ENCODE measurements around the gene ZFAND3.

ZFAND3 gene

DNA sequence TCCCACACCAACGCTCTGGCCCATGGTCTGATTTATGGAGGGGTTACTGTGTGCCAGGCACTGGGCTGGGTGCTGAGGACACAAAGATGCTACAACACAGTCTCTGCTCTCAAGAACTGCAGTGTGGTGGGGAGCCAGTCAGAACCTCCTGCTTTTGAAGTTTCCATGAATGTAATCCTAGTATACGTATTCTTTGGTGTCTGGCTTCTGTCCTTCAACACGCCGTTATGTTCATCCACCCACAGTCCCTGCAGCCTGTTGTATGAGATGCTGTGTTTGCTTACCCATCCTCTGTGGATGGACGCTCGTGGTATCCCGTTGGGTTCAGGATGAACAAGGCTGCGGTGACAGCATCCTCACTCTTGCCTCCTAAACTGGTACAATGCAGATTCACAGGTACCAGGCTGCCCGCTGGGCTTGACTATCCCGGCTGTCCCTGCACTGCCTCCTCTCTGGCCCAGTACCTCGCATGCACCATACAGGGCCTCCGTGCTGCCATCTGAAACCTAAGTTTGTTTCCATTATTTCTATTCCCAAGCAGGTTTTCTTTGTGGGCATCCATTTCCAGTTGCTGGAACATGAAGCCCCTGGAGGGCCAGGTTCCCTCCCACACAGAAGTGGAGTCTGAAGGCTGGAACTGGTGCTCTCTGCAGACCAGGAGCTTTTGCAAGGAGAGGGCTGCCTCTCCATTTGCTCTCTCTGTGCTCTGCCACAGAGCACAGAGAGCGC lies 364.5 kb downstream of the ZFAND3 start:
- Histone ChIP-seq H2BK12ac (ENCODE audit: low read length in 2 of 2) (no peak overlapping the region), H3K4ac (ENCODE audit: low read depth in 1 of 2, low read length in 2 of 2) (no peak overlapping the region), H2AK5ac (ENCODE audit: low read length, severe bottlenecking) (no peak overlapping the region), H3K4me2 (ENCODE audit: low read length, poor library complexity, severe bottlenecking) (no peak overlapping the region), H2BK15ac (ENCODE audit: low read depth, poor library complexity, severe bottlenecking) (no peak overlapping the region), H2AFZ (ENCODE audit: low read depth, low read length) (no peak overlapping the region), H3K4me3 (ENCODE audit: insufficient read depth in 1 of 2, low read depth in 1 of 2, low read length in 2 of 2) (no peak overlapping the region), H3K27ac (ENCODE audit: low read length, poor library complexity, severe bottlenecking) (no peak overlapping the region), H4K8ac (ENCODE audit: low read length) (no peak overlapping the region), H3K27me3 (ENCODE audit: control insufficient read depth in 1 of 2, insufficient read depth in 1 of 2, low read length in 2 of 2) (no peaks in the 10 kb centered on the region), H3K14ac (ENCODE audit: low read length in 2 of 2) (no peak overlapping the region), H2BK5ac (ENCODE audit: low read depth, low read length, poor library complexity, severe bottlenecking) (no peak overlapping the region), H3K36me3 (ENCODE audit: control insufficient read depth in 1 of 2, insufficient read depth in 2 of 2, low read depth in 1 of 2, low read length in 2 of 2) (peaks cover 3 to 8% of the 10 kb centered on the region in 2 experiments), H4K91ac (ENCODE audit: low read length) (no peak overlapping the region), H3K23ac (ENCODE audit: low read length in 2 of 2) (no peak overlapping the region), H3K4me1 (ENCODE audit: control insufficient read depth, insufficient read depth, low read depth, low read length) (no peaks in the 10 kb centered on the region), H3K9ac (ENCODE audit: low read length) (no peak overlapping the region), H3K79me1 (replicated peaks; ENCODE audit: low read length, poor library complexity, severe bottlenecking) (no peaks in the 10 kb centered on the region), H3K18ac (ENCODE audit: low read depth in 1 of 2, low read length in 2 of 2) (no peak overlapping the region), H3K9me3 (ENCODE audit: control insufficient read depth, low read length) (no peaks in the 10 kb centered on the region), H2BK120ac (ENCODE audit: low read depth, low read length) (no peak overlapping the region)
- WGBS, result 90% methylated on average over 13 of the region's 13 CpGs
- DNase-seq, result no peak

DNA sequence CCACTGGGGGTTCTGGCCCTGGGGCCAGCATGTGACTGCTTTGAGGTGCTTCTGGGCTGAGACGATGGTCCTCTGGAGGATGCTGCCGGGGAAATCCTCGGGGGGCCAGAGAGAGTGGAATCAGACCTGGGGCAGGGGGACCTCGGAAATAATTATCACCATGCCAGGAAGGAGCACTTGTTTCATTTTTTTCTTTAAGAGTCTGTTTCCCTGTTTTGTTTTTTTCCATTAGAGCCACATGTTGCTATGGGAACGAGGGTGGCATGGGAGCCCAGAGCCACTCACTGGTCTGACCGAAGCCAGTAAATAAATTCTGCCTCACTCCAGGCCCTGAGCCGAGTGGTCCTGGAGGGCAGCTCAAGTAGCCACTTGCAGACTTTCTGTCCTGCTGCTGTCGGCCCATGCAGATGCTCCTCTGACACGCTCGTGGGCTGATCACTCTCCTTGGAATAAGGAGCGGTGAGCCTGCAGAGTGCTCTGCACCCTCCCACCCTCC lies 365.1 kb downstream of the ZFAND3 start:
- Histone ChIP-seq H3K23ac (ENCODE audit: low read length in 2 of 2) (no peak overlapping the region), H2BK5ac (ENCODE audit: low read depth, low read length, poor library complexity, severe bottlenecking) (no peak overlapping the region), H3K27ac (ENCODE audit: low read length, poor library complexity, severe bottlenecking) (no peak overlapping the region), H3K27me3 (ENCODE audit: control insufficient read depth in 1 of 2, insufficient read depth in 1 of 2, low read length in 2 of 2) (no peaks in the 10 kb centered on the region), H4K8ac (ENCODE audit: low read length) (no peak overlapping the region), H2BK15ac (ENCODE audit: low read depth, poor library complexity, severe bottlenecking) (no peak overlapping the region), H3K9me3 (ENCODE audit: control insufficient read depth, low read length) (no peaks in the 10 kb centered on the region), H3K14ac (ENCODE audit: low read length in 2 of 2) (no peak overlapping the region), H3K4me1 (ENCODE audit: control insufficient read depth, insufficient read depth, low read depth, low read length) (no peaks in the 10 kb centered on the region), H2BK12ac (ENCODE audit: low read length in 2 of 2) (no peak overlapping the region), H3K4me2 (ENCODE audit: low read length, poor library complexity, severe bottlenecking) (no peak overlapping the region), H3K79me1 (replicated peaks; ENCODE audit: low read length, poor library complexity, severe bottlenecking) (no peaks in the 10 kb centered on the region), H2BK120ac (ENCODE audit: low read depth, low read length) (no peak overlapping the region), H2AK5ac (ENCODE audit: low read length, severe bottlenecking) (no peak overlapping the region), H3K9ac (ENCODE audit: low read length) (no peak overlapping the region), H3K36me3 (ENCODE audit: control insufficient read depth in 1 of 2, insufficient read depth in 2 of 2, low read depth in 1 of 2, low read length in 2 of 2) (peaks cover 3 to 8% of the 10 kb centered on the region in 2 experiments), H2AFZ (ENCODE audit: low read depth, low read length) (no peak overlapping the region), H3K18ac (ENCODE audit: low read depth in 1 of 2, low read length in 2 of 2) (no peak overlapping the region), H4K91ac (ENCODE audit: low read length) (no peak overlapping the region), H3K4me3 (ENCODE audit: insufficient read depth in 1 of 2, low read depth in 1 of 2, low read length in 2 of 2) (no peak overlapping the region), H3K4ac (ENCODE audit: low read depth in 1 of 2, low read length in 2 of 2) (no peak overlapping the region)
- no peak for DNase-seq
- WGBS, result 84% methylated on average over 11 of the region's 11 CpGs

DNA sequence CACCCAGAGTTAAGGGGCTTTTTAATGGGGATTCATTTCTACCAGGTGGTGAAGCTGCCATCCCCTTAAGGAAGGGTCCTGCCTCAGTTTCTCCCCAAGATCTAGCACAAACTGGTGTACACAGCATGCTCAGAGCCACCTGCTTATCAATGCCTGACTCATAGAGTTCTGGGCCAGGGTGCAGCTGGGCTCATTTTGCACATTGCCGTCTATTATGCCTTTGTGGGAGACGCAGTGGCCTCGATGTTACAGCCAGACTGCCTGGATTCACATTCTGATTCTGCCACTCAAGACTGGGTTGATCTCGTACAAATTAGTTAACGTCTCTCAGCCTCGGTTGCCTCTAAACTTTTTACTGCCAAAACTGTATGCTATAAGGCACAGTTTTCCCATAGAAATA lies 365.7 kb downstream of the ZFAND3 start:
- no peak for DNase-seq
- Histone ChIP-seq H3K4ac (ENCODE audit: low read depth in 1 of 2, low read length in 2 of 2) (no peak overlapping the region), H2BK120ac (ENCODE audit: low read depth, low read length) (no peak overlapping the region), H3K36me3 (ENCODE audit: control insufficient read depth in 1 of 2, insufficient read depth in 2 of 2, low read depth in 1 of 2, low read length in 2 of 2) (peaks cover 3 to 8% of the 10 kb centered on the region in 2 experiments), H3K9ac (ENCODE audit: low read length) (no peak overlapping the region), H2BK12ac (ENCODE audit: low read length in 2 of 2) (no peak overlapping the region), H2AFZ (ENCODE audit: low read depth, low read length) (no peak overlapping the region), H2BK5ac (ENCODE audit: low read depth, low read length, poor library complexity, severe bottlenecking) (no peak overlapping the region), H3K18ac (ENCODE audit: low read depth in 1 of 2, low read length in 2 of 2) (no peak overlapping the region), H3K27ac (ENCODE audit: low read length, poor library complexity, severe bottlenecking) (no peak overlapping the region), H3K9me3 (ENCODE audit: control insufficient read depth, low read length) (no peaks in the 10 kb centered on the region), H4K91ac (ENCODE audit: low read length) (no peak overlapping the region), H2AK5ac (ENCODE audit: low read length, severe bottlenecking) (no peak overlapping the region), H3K4me1 (ENCODE audit: control insufficient read depth, insufficient read depth, low read depth, low read length) (no peaks in the 10 kb centered on the region), H3K4me2 (ENCODE audit: low read length, poor library complexity, severe bottlenecking) (no peak overlapping the region), H2BK15ac (ENCODE audit: low read depth, poor library complexity, severe bottlenecking) (no peak overlapping the region), H3K27me3 (ENCODE audit: control insufficient read depth in 1 of 2, insufficient read depth in 1 of 2, low read length in 2 of 2) (no peaks in the 10 kb centered on the region), H3K4me3 (ENCODE audit: insufficient read depth in 1 of 2, low read depth in 1 of 2, low read length in 2 of 2) (no peak overlapping the region), H3K23ac (ENCODE audit: low read length in 2 of 2) (no peak overlapping the region), H3K14ac (ENCODE audit: low read length in 2 of 2) (no peak overlapping the region), H4K8ac (ENCODE audit: low read length) (no peak overlapping the region), H3K79me1 (replicated peaks; ENCODE audit: low read length, poor library complexity, severe bottlenecking) (no peaks in the 10 kb centered on the region)
- 97% methylated on average over 6 of the region's 6 CpGs for WGBS

DNA sequence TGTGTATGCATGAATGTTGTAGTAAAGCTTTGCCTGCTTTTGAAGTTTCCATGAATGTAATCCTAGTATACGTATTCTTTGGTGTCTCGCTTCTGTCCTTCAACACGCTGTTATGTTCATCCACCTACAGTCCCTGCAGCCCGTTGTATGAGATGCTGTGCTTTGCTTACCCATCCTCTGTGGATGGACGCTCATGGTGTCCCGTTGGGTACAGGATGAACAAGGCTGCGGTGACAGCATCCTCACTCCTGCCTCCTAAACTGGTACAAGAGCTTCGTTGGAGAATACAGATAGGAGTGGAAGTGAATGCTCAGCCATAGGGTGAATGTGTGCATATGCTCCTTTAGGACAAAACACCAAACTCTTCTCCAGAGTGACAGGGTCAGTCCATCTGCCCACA lies 366.2 kb downstream of the ZFAND3 start:
- Histone ChIP-seq H3K4me3 (ENCODE audit: insufficient read depth in 1 of 2, low read depth in 1 of 2, low read length in 2 of 2) (no peak overlapping the region), H3K36me3 (ENCODE audit: control insufficient read depth in 1 of 2, insufficient read depth in 2 of 2, low read depth in 1 of 2, low read length in 2 of 2) (peaks cover 3 to 8% of the 10 kb centered on the region in 2 experiments), H3K18ac (ENCODE audit: low read depth in 1 of 2, low read length in 2 of 2) (no peak overlapping the region), H2AFZ (ENCODE audit: low read depth, low read length) (no peak overlapping the region), H3K79me1 (replicated peaks; ENCODE audit: low read length, poor library complexity, severe bottlenecking) (no peaks in the 10 kb centered on the region), H3K27ac (ENCODE audit: low read length, poor library complexity, severe bottlenecking) (no peak overlapping the region), H2BK5ac (ENCODE audit: low read depth, low read length, poor library complexity, severe bottlenecking) (no peak overlapping the region), H2BK12ac (ENCODE audit: low read length in 2 of 2) (no peak overlapping the region), H3K14ac (ENCODE audit: low read length in 2 of 2) (no peak overlapping the region), H2AK5ac (ENCODE audit: low read length, severe bottlenecking) (no peak overlapping the region), H4K8ac (ENCODE audit: low read length) (no peak overlapping the region), H2BK120ac (ENCODE audit: low read depth, low read length) (no peak overlapping the region), H2BK15ac (ENCODE audit: low read depth, poor library complexity, severe bottlenecking) (no peak overlapping the region), H3K9ac (ENCODE audit: low read length) (no peak overlapping the region), H3K4me2 (ENCODE audit: low read length, poor library complexity, severe bottlenecking) (no peak overlapping the region), H3K27me3 (ENCODE audit: control insufficient read depth in 1 of 2, insufficient read depth in 1 of 2, low read length in 2 of 2) (no peaks in the 10 kb centered on the region), H4K91ac (ENCODE audit: low read length) (no peak overlapping the region), H3K4me1 (ENCODE audit: control insufficient read depth, insufficient read depth, low read depth, low read length) (no peaks in the 10 kb centered on the region), H3K9me3 (ENCODE audit: control insufficient read depth, low read length) (no peaks in the 10 kb centered on the region), H3K23ac (ENCODE audit: low read length in 2 of 2) (no peak overlapping the region), H3K4ac (ENCODE audit: low read depth in 1 of 2, low read length in 2 of 2) (no peak overlapping the region)
- no peak for DNase-seq
- 96% methylated on average over 8 of the region's 8 CpGs for WGBS
